H9 (cell line): ENCODE results near the gene RETREG3. TPM values are rescaled to one million over a fixed set of nuclear protein-coding genes. Genes with fewer than 3 reads are reported as not detected.

Experiments
- DNase-seq: peaks from one replicate; pipeline ENCODE4 v3.0.0-alpha.2; 2017
- H2AFZ ChIP-seq: one replicate; pipeline ENCODE4 v1.6.1; 2013; ENCODE audit warnings: mild to moderate bottlenecking, low read length, control low read depth, moderate library complexity
- H2AK5ac ChIP-seq: 2 replicates; pipeline ENCODE4 v1.6.1; 2013; ENCODE audit warnings: low read length, control low read depth, mixed read lengths; ENCODE audit not compliant: insufficient read length
- H2BK120ac ChIP-seq: one replicate; pipeline ENCODE4 v1.6.1; 2013; ENCODE audit warnings: low read depth, mild to moderate bottlenecking, low read length, control low read depth, inconsistent platforms; ENCODE audit not compliant: poor library complexity, severe bottlenecking
- H2BK12ac ChIP-seq: 2 replicates; pipeline ENCODE4 v1.6.1; 2013; ENCODE audit warnings: low read length, control low read depth, mixed read lengths, low read depth; ENCODE audit not compliant: insufficient read length
- H2BK15ac ChIP-seq: 2 replicates; pipeline ENCODE4 v1.6.1; 2013; ENCODE audit warnings: low read depth, low read length, control low read depth
- H2BK20ac ChIP-seq: one replicate; pipeline ENCODE4 v1.6.1; 2013; ENCODE audit warnings: low read depth, mild to moderate bottlenecking, low read length, control low read depth, inconsistent platforms; ENCODE audit not compliant: poor library complexity, severe bottlenecking
- H2BK5ac ChIP-seq: 2 replicates; pipeline ENCODE4 v1.6.1; 2013; ENCODE audit warnings: low read length, control low read depth, mixed read lengths; ENCODE audit not compliant: insufficient read length
- H3K14ac ChIP-seq: 2 replicates; pipeline ENCODE4 v1.6.1; 2013; ENCODE audit warnings: low read length, control low read depth; ENCODE audit not compliant: insufficient read depth
- H3K18ac ChIP-seq: 2 replicates; pipeline ENCODE4 v1.6.1; 2013; ENCODE audit warnings: low read depth, mild to moderate bottlenecking, mixed read lengths, low read length, control low read depth; ENCODE audit not compliant: insufficient read length
- H3K23ac ChIP-seq: 2 replicates; pipeline ENCODE4 v1.6.1; 2013; ENCODE audit warnings: low read length, control low read depth, mixed read lengths, low read depth; ENCODE audit not compliant: insufficient read length
- H3K23me2 ChIP-seq: 2 replicates; pipeline ENCODE4 v1.6.1; 2013; ENCODE audit warnings: low read depth, mild to moderate bottlenecking, mixed read lengths, low read length, control low read depth; ENCODE audit not compliant: insufficient read length, poor library complexity, severe bottlenecking
- H3K27ac ChIP-seq: 2 replicates; pipeline ENCODE4 v1.5.1; 2013; ENCODE audit warnings: low read length, control low read depth, mixed read lengths, low read depth; ENCODE audit not compliant: insufficient read length
- H3K27me3 ChIP-seq: 2 replicates; pipeline ENCODE4 v1.6.1; 2013; ENCODE audit warnings: low read length, control low read depth, inconsistent platforms; ENCODE audit not compliant: insufficient read depth
- H3K4ac ChIP-seq: 2 replicates; pipeline ENCODE4 v1.6.1; 2013; ENCODE audit warnings: low read depth, mild to moderate bottlenecking, control low read depth, inconsistent platforms, low read length, moderate library complexity
- H3K4me1 ChIP-seq: 2 replicates; pipeline ENCODE4 v1.6.1; 2013; ENCODE audit warnings: low read length, control low read depth, inconsistent platforms; ENCODE audit not compliant: insufficient read depth
- H3K4me2 ChIP-seq: 2 replicates; pipeline ENCODE4 v1.6.1; 2013; ENCODE audit warnings: low read length, control low read depth, mixed read lengths; ENCODE audit not compliant: insufficient read length, insufficient read depth
- H3K56ac ChIP-seq: 2 replicates; pipeline ENCODE4 v1.6.1; 2013; ENCODE audit warnings: low read depth, mild to moderate bottlenecking, mixed read lengths, low read length, control low read depth; ENCODE audit not compliant: insufficient read length
- H3K79me1 ChIP-seq: 2 replicates; pipeline ENCODE4 v1.6.1; 2013; ENCODE audit warnings: low read depth, mild to moderate bottlenecking, moderate library complexity, low read length, control low read depth, inconsistent platforms; ENCODE audit not compliant: insufficient read depth, poor library complexity, severe bottlenecking
- H3K79me2 ChIP-seq: 2 replicates; pipeline ENCODE4 v1.6.1; 2013; ENCODE audit warnings: low read length, control low read depth, inconsistent platforms; ENCODE audit not compliant: insufficient read depth
- H3K9ac ChIP-seq: 2 replicates; pipeline ENCODE4 v1.6.1; 2013; ENCODE audit warnings: low read length, control low read depth, mixed read lengths; ENCODE audit not compliant: insufficient read length; ENCODE audit errors: extremely low read depth
- H3K9me3 ChIP-seq: one replicate; pipeline ENCODE4 v1.6.1; 2013; ENCODE audit warnings: low read depth, low read length, inconsistent platforms; ENCODE audit not compliant: control insufficient read depth
- H3T11ph ChIP-seq: one replicate; pipeline ENCODE4 v1.6.1; 2013; ENCODE audit warnings: mild to moderate bottlenecking, low read length, control low read depth, inconsistent platforms
- H4K20me1 ChIP-seq: one replicate; pipeline ENCODE4 v1.6.1; 2013; ENCODE audit not compliant: control insufficient read depth, insufficient read length, insufficient read depth
- H4K5ac ChIP-seq: 2 replicates; pipeline ENCODE4 v1.6.1; 2013; ENCODE audit warnings: low read depth, mild to moderate bottlenecking, mixed read lengths, low read length, control low read depth; ENCODE audit not compliant: insufficient read length
- H4K8ac ChIP-seq: replicated peaks from 2 replicates; pipeline ENCODE4 v1.6.1; 2013; ENCODE audit warnings: low read length, control low read depth, mixed read lengths, low read depth; ENCODE audit not compliant: insufficient read length
- H4K91ac ChIP-seq: 2 replicates; pipeline ENCODE4 v1.6.1; 2013; ENCODE audit warnings: low read depth, mild to moderate bottlenecking, moderate library complexity, mixed read lengths, low read length, control low read depth; ENCODE audit not compliant: insufficient read length
- H3K27ac Mint-ChIP-seq, 3 experiments: 2 replicates in 2 of 3; 3 replicates in 1 of 3; pipeline ENCODE4 v1.8.0; 2020 to 2021; ENCODE audit warnings: mixed read lengths in 3 of 3, mild to moderate bottlenecking in 1 of 3, moderate library complexity in 1 of 3
- H3K27me3 Mint-ChIP-seq: 2 replicates; pipeline ENCODE4 v1.8.0; 2021; ENCODE audit warnings: low read depth, mild to moderate bottlenecking, moderate library complexity, mixed read lengths
- H3K36me3 Mint-ChIP-seq, 3 experiments: 2 replicates in 2 of 3; 3 replicates in 1 of 3; pipeline ENCODE4 v1.8.0; 2020 to 2021; ENCODE audit warnings: low read depth in 3 of 3, mixed read lengths in 3 of 3; ENCODE audit not compliant: insufficient read depth in 1 of 3
- H3K4me1 Mint-ChIP-seq, 2 experiments: 2 replicates each; pipeline ENCODE4 v1.8.0; 2020; ENCODE audit warnings: mixed read lengths in 2 of 2
- H3K4me3 Mint-ChIP-seq, 2 experiments: 2 replicates in 1 of 2; 3 replicates in 1 of 2; pipeline ENCODE4 v1.8.0; 2020 to 2021; ENCODE audit warnings: mild to moderate bottlenecking in 2 of 2, mixed read lengths in 2 of 2, moderate library complexity in 1 of 2
- H3K9me3 Mint-ChIP-seq, 2 experiments: 2 replicates in 1 of 2; 3 replicates in 1 of 2; pipeline ENCODE4 v1.8.0; 2020; ENCODE audit warnings: mild to moderate bottlenecking in 2 of 2, mixed read lengths in 2 of 2, moderate library complexity in 1 of 2
- WGBS: extraction: QIAGEN DNeasy Blood & Tissue Kit; methylation state at CpG from one replicate; pipeline ENCODE4 v1.1.7; 2013; ENCODE audit warnings: missing lambda C conversion rate, low lambda C conversion rate, mixed read lengths; ENCODE audit not compliant: insufficient read length; ENCODE audit errors: extremely low coverage; 5-methylcytosine and 5-hydroxymethylcytosine counted together
- total RNA-seq: library from RNA; stranded (reverse); gene quantifications from 2 replicates; pipeline ENCODE4 v1.2.1, GENCODE V29; 2021
- TF ChIP-seq, protein P1 (sequence below): fragments of 200-600 bp; sonication (generic); conservative IDR thresholded peaks from 3 replicates; pipeline ENCODE4 v1.8.0; 2021; ENCODE audit warnings: antibody characterized with exemption, mild to moderate bottlenecking

RETREG3 gene
- total RNA-seq, 1 experiment from 2014 or later, result 47.3 TPM

DNA sequence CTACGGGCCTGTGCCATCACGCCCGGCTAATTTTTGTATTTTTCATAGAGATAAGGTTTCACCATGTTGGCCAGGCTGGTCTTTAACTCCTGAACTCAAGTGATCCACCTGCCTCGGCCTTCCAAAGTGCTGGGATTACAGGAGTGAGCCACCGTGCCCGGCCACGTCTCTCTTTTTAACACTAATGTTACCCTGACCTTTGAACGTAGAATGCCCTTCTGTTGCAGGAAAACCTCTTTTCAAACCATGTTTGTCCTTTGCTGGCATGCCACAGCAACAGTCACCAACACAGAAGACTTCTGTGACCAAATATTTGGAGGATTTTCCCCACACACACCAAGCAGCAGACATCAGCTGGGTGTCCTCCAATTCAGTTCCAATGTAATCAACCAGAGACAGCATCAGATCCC lies 64.3 kb downstream of the RETREG3 start:
- H3K56ac ChIP-seq, result no peak overlapping the region
- DNase-seq, result no peak
- peak overlapping the region in 1 of 3 experiments; percentile 48; a peak in 1 of 7 replicates for H3K27ac Mint-ChIP-seq
- no peak overlapping the region for H3K27ac ChIP-seq
- H3K79me2 ChIP-seq, result no peaks in the 10 kb centered on the region
- H3K36me3 Mint-ChIP-seq, result peaks cover 2 to 20% (median 19%) of the 10 kb centered on the region in 3 experiments; a peak in 6 of 7 replicates
- no peak overlapping the region for H4K5ac ChIP-seq
- no peaks in the 10 kb centered on the region for H3K79me1 ChIP-seq
- H2BK5ac ChIP-seq, result no peak overlapping the region
- H3T11ph ChIP-seq, result no peak overlapping the region
- no peak overlapping the region for H3K9ac ChIP-seq
- H2BK20ac ChIP-seq, result no peak overlapping the region
- H3K4me3 Mint-ChIP-seq, result no peak overlapping the region
- no peak overlapping the region for H2BK12ac ChIP-seq
- no peaks in the 10 kb centered on the region for H3K9me3 ChIP-seq
- no peaks in the 10 kb centered on the region for H3K27me3 ChIP-seq
- TF ChIP-seq, protein P1, sequence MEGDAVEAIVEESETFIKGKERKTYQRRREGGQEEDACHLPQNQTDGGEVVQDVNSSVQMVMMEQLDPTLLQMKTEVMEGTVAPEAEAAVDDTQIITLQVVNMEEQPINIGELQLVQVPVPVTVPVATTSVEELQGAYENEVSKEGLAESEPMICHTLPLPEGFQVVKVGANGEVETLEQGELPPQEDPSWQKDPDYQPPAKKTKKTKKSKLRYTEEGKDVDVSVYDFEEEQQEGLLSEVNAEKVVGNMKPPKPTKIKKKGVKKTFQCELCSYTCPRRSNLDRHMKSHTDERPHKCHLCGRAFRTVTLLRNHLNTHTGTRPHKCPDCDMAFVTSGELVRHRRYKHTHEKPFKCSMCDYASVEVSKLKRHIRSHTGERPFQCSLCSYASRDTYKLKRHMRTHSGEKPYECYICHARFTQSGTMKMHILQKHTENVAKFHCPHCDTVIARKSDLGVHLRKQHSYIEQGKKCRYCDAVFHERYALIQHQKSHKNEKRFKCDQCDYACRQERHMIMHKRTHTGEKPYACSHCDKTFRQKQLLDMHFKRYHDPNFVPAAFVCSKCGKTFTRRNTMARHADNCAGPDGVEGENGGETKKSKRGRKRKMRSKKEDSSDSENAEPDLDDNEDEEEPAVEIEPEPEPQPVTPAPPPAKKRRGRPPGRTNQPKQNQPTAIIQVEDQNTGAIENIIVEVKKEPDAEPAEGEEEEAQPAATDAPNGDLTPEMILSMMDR, result no peak
- H2BK120ac ChIP-seq, result no peak overlapping the region
- H3K23me2 ChIP-seq, result peaks cover 13% of the 10 kb centered on the region
- no peak overlapping the region for H2AK5ac ChIP-seq
- no CpG with 5 or more reads among the region's 8 CpGs for WGBS
- H2AFZ ChIP-seq, result no peak overlapping the region
- H3K9me3 Mint-ChIP-seq, result no peaks in the 10 kb centered on the region
- H3K4ac ChIP-seq, result no peak overlapping the region
- no peak overlapping the region for H3K18ac ChIP-seq
- H3K23ac ChIP-seq, result no peak overlapping the region
- no peaks in the 10 kb centered on the region for H3K4me1 ChIP-seq
- no peak overlapping the region for H2BK15ac ChIP-seq
- no peaks in the 10 kb centered on the region for H4K20me1 ChIP-seq
- peaks cover 4 to 11% of the 10 kb centered on the region in 2 experiments; a peak in 3 of 4 replicates for H3K4me1 Mint-ChIP-seq
- peaks cover 9% of the 10 kb centered on the region; the same call in 1 of the 2 replicates for H3K27me3 Mint-ChIP-seq
- no peak overlapping the region for H4K8ac ChIP-seq
- H4K91ac ChIP-seq, result no peak overlapping the region
- no peak overlapping the region for H3K14ac ChIP-seq
- H3K4me2 ChIP-seq, result no peak overlapping the region
